ENCODE data around the gene KCNQ5.

The KCNQ5 gene

DNA sequence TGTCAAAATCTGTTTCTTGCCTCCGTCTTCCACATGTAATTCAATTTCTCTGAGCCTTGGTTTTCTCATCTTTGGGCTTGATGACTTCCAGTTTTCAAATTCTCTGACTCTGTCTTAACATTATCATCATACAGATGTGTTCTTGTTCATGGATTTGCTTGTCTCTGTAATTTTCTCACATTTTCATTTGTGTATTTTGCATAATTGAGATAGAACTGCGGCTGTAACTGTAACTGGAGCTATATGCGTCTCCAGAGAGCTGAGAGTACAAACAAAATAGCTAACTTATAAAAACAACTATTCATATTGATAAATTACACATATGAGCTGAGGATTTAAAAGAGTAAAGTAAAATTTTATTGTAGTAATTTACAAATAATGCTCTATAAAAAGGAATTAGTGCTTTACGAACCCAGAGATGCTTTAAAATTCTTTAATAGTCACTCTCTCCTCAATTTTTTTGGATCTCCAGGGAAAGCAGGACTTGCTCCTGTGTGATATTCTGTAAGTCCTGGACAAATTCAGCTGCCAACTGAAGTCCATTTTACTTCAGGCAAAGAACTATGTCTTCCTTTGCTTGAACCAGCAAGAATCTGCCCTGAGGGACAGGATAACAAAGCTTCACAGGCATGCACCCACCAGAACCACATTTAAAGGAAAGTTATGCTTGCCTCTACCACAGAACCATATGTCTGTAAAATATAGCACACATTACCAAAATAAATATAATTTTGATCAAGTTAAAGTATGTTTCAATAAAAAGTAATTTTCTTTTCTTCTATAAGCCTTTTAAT, 315.1 kb downstream of the KCNQ5 start:
- Histone ChIP-seq H3K4me3 (ENCODE audit: low read length) (no peak overlapping the region), H4K20me1 (ENCODE audit: control insufficient read depth, insufficient read depth, low read depth, low read length) (no peaks in the 10 kb centered on the region), H3K4me2 (ENCODE audit: low read length) (no peak overlapping the region), H3K36me3 (ENCODE audit: control insufficient read depth, low read length) (no peaks in the 10 kb centered on the region), H3F3A (ENCODE audit: control insufficient read depth, insufficient read depth) (no peaks in the 10 kb centered on the region), H3K79me2 (ENCODE audit: control insufficient read depth, low read length) (peaks cover 4% of the 10 kb centered on the region; the same call in 1 of the 2 replicates), H3K4me1 (ENCODE audit: control insufficient read depth, low read length) (no peaks in the 10 kb centered on the region), H3K27ac (ENCODE audit: low read depth, low read length) (no peak overlapping the region), H3K27me3 (ENCODE audit: control insufficient read depth, low read length) (no peaks in the 10 kb centered on the region), H3K9me3 (ENCODE audit: control insufficient read depth, insufficient read depth, low read length) (no peaks in the 10 kb centered on the region), H3K9me2 (replicated peaks; ENCODE audit: control insufficient read depth, low read length) (no peaks in the 10 kb centered on the region)
- TF ChIP-seq, protein P1, sequence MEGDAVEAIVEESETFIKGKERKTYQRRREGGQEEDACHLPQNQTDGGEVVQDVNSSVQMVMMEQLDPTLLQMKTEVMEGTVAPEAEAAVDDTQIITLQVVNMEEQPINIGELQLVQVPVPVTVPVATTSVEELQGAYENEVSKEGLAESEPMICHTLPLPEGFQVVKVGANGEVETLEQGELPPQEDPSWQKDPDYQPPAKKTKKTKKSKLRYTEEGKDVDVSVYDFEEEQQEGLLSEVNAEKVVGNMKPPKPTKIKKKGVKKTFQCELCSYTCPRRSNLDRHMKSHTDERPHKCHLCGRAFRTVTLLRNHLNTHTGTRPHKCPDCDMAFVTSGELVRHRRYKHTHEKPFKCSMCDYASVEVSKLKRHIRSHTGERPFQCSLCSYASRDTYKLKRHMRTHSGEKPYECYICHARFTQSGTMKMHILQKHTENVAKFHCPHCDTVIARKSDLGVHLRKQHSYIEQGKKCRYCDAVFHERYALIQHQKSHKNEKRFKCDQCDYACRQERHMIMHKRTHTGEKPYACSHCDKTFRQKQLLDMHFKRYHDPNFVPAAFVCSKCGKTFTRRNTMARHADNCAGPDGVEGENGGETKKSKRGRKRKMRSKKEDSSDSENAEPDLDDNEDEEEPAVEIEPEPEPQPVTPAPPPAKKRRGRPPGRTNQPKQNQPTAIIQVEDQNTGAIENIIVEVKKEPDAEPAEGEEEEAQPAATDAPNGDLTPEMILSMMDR (IDR thresholded peaks at IDR 0.05; ENCODE audit: low read depth, low read length, poor library complexity, severe bottlenecking) = no peak
- TF ChIP-seq EZH2phosphoT487 (IDR thresholded peaks at IDR 0.05; ENCODE audit: borderline replicate concordance, low read length) = no peak

DNA sequence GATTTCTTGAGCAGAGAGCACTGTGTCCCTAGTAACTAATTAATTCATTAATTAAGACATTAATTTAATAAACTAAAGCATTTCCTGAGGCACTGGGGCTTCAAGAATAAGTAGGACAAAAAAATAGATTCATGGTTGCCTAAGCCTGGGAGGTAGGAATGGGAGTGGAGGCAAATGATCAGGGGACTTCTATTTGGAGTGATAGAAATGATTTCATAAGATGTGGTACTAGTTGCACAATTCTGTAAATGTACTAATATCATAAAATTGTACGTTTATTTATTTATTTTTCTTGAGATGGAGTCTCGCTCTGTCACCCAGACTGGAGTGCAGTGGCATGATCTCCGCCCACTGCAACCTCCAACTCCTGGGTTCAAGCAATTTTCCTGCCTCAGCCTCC, 316.2 kb downstream of the KCNQ5 start:
- Histone ChIP-seq H3K36me3 (ENCODE audit: control insufficient read depth, low read length) (no peaks in the 10 kb centered on the region), H3K9me2 (replicated peaks; ENCODE audit: control insufficient read depth, low read length) (no peaks in the 10 kb centered on the region), H3K9me3 (ENCODE audit: control insufficient read depth, insufficient read depth, low read length) (no peaks in the 10 kb centered on the region), H3F3A (ENCODE audit: control insufficient read depth, insufficient read depth) (no peaks in the 10 kb centered on the region), H3K27me3 (ENCODE audit: control insufficient read depth, low read length) (no peaks in the 10 kb centered on the region), H3K4me1 (ENCODE audit: control insufficient read depth, low read length) (no peaks in the 10 kb centered on the region), H3K79me2 (ENCODE audit: control insufficient read depth, low read length) (peaks cover 4% of the 10 kb centered on the region; the same call in 1 of the 2 replicates), H3K27ac (ENCODE audit: low read depth, low read length) (no peak overlapping the region), H4K20me1 (ENCODE audit: control insufficient read depth, insufficient read depth, low read depth, low read length) (no peaks in the 10 kb centered on the region), H3K4me3 (ENCODE audit: low read length) (no peak overlapping the region), H3K4me2 (ENCODE audit: low read length) (no peak overlapping the region)
- no peak for TF ChIP-seq EZH2phosphoT487 (IDR thresholded peaks at IDR 0.05; ENCODE audit: borderline replicate concordance, low read length)
- TF ChIP-seq, protein P1 (IDR thresholded peaks at IDR 0.05; ENCODE audit: low read depth, low read length, poor library complexity, severe bottlenecking) = no peak

DNA sequence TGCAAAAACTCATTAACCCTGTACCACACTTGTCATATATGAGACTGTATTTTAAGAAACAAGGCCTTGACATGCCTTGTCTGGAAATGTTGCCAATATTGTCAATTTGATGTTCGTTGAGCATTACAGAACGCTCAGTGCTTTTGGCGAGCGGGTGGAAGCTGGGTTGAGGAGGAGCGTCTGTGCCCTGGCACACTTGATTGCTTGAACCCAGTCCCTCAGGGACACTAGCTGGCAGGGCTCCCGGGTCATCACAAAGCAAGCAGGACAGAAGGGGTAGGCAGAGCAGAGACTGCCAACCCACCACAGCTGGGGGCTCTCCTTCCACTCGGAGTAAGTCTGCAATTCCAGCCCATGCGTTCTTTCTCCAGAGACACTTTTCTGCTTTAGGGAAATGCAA, 317.1 kb downstream of the KCNQ5 start:
- Histone ChIP-seq H3K4me1 (ENCODE audit: control insufficient read depth, low read length) (no peaks in the 10 kb centered on the region), H3K9me3 (ENCODE audit: control insufficient read depth, insufficient read depth, low read length) (no peaks in the 10 kb centered on the region), H4K20me1 (ENCODE audit: control insufficient read depth, insufficient read depth, low read depth, low read length) (no peaks in the 10 kb centered on the region), H3K79me2 (ENCODE audit: control insufficient read depth, low read length) (peaks cover 4% of the 10 kb centered on the region; the same call in 1 of the 2 replicates), H3K4me3 (ENCODE audit: low read length) (no peak overlapping the region), H3F3A (ENCODE audit: control insufficient read depth, insufficient read depth) (no peaks in the 10 kb centered on the region), H3K4me2 (ENCODE audit: low read length) (no peak overlapping the region), H3K27me3 (ENCODE audit: control insufficient read depth, low read length) (no peaks in the 10 kb centered on the region), H3K27ac (ENCODE audit: low read depth, low read length) (no peak overlapping the region), H3K36me3 (ENCODE audit: control insufficient read depth, low read length) (no peaks in the 10 kb centered on the region), H3K9me2 (replicated peaks; ENCODE audit: control insufficient read depth, low read length) (no peaks in the 10 kb centered on the region)
- no peak for TF ChIP-seq EZH2phosphoT487 (IDR thresholded peaks at IDR 0.05; ENCODE audit: borderline replicate concordance, low read length)
- TF ChIP-seq, protein P1 (IDR thresholded peaks at IDR 0.05; ENCODE audit: low read depth, low read length, poor library complexity, severe bottlenecking) = no peak

Data from DOHH2 (cell line).